Fibroblast of villous mesenchyme (primary cell): ENCODE results near the gene ITFG2. TPM values are rescaled to one million over a fixed set of nuclear protein-coding genes. Genes with fewer than 3 reads are reported as not detected.
"Not testable (repeated sequence)": the region's sequence is repeated elsewhere in the genome, so short reads cannot be mapped to it uniquely, and the experiment has no call there.

ENCODE experiments used
- DNase-seq: peaks from one replicate; pipeline ENCODE4 v3.0.0-alpha.2; 2010; ENCODE audit warnings: low read depth
- H3K4me3 ChIP-seq: 2 replicates; pipeline ENCODE4 v1.5.1; 2011; ENCODE audit warnings: low read depth, mild to moderate bottlenecking, low read length
- CTCF ChIP-seq: IDR thresholded peaks from 2 replicates; pipeline ENCODE4 v1.5.1; 2012; ENCODE audit warnings: low read depth, mild to moderate bottlenecking, low read length; ENCODE audit not compliant: insufficient read depth
- total RNA-seq: library from RNA; depleted of rRNA; stranded (reverse); fragments of >200 nt; gene quantifications from 2 replicates; pipeline ENCODE4 v1.2.3, GENCODE V29; 2012

ITFG2 gene
- total RNA-seq, 1 donor: 21.2 TPM

DNA sequence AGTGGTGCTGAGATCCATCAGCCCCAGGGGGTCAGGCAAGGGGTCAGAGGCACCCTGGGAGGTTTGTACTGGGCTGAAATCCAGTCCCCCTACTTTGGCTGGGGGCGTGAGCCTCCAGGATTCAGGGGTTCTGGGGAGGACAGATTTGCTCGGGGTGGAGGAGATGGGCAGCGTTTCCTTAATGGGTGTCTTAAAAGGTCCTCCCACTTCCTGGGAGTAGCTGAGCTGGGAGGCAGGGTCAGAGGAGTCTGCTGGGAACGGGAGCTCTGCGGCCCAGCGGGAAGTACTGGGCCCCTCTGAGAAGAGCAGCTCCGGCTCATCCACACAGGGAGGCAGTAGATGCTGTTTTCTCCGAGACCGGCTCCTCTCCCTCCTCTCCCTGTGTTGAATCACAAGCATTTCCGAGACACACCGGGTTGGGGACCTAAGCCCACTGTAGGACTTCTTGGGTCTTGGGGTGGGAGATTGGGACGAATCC, 46.5 kb downstream of the ITFG2 start:
- TF ChIP-seq CTCF: no peak
- peak; percentile 65 for DNase-seq
- H3K4me3 ChIP-seq: no peak overlapping the region

- no peak for DNase-seq
- TF ChIP-seq CTCF: no peak
- H3K4me3 ChIP-seq: no peak overlapping the region
These were observed 47.7 kb downstream of the ITFG2 start for GRCh38 chr12:2860170-2860569.

DNA sequence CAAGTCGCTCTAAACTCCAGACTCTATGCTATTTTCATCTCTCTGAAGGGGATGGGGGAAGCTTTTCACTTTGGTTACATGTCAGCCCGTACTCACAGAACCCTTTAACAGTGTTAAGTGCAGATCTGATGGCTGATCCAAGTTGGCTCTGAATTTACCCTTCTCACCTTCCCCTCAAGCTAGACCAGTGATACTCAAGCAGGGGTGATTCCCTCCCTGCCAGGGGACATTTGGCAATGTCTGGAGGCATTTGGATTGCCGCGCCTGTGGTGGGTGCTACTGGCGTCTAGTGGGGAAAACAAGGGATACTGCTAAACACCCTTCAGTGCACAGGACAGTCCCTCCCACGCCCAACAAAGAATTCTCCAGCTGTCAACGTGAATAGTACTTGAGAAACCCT, 50.4 kb downstream of the ITFG2 start:
- no peak overlapping the region for H3K4me3 ChIP-seq
- no peak for DNase-seq
- no peak for TF ChIP-seq CTCF

- DNase-seq: not testable (repeated sequence)
These were observed 50.9 kb downstream of the ITFG2 start for GRCh38 chr12:2863402-2863801.

DNA sequence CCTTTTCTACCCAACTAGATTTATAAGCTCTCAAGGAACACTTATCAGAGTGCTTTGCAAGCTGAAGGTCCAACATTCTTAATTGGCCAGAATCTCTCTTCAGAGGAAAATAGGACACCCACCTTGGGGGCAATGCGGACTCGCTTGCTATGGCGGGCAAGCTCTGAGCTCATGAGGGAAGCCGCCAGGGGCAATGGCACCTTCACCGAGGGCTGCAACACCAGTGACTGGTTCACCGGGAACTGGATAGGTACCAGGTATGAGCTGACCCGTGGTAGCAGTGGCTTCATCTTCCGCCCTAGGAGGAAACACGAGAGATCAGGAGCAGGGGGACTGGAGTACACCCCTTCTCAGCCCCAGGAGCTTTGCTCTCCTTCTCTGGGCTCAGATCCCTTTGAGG, 51.7 kb downstream of the ITFG2 start:
- no peak for TF ChIP-seq CTCF
- H3K4me3 ChIP-seq: no peak overlapping the region
- no peak for DNase-seq

More at GRCh38 chr12:2863402-2863801, 50.9 kb downstream of the ITFG2 start:
- H3K4me3 ChIP-seq: not testable (repeated sequence)

- not testable (repeated sequence) for H3K4me3 ChIP-seq, DNase-seq
These were observed 56.6 kb downstream of the ITFG2 start for GRCh38 chr12:2868986-2869632.

Other genes starting within 250 kb of the ITFG2 start
- 25.4 and 51.8 TPM in 2 replicates for gene FKBP4, start 17.7 kb upstream of the ITFG2 start, total RNA-seq
- gene NRIP2, start 22.4 kb downstream of the ITFG2 start, total RNA-seq: under 0.01 and 0.86 TPM in 2 replicates
- not detected in 2 replicates for gene TEX52, start 44.4 kb downstream of the ITFG2 start, total RNA-seq
- 16.4 and 17.7 TPM in 2 replicates for gene FOXM1, start 64.5 kb downstream of the ITFG2 start, total RNA-seq
- gene RHNO1, start 64.6 kb downstream of the ITFG2 start, total RNA-seq: 28.3 and 38.0 TPM in 2 replicates
- gene TULP3, start 78.2 kb downstream of the ITFG2 start, total RNA-seq: 39.9 and 41.5 TPM in 2 replicates
- 22.0 and 22.5 TPM in 2 replicates for gene TEAD4, start 146.7 kb downstream of the ITFG2 start, total RNA-seq